IMR-90 (cell line): ENCODE data around the gene PLCH2. TPM values are rescaled to one million over a fixed set of nuclear protein-coding genes. Genes with fewer than 3 reads are reported as not detected.

Experiments
- ATAC-seq: fragments of 200-7000 bp; cut with Tn5 transposase; 2 replicates; pipeline ENCODE4 v1.9.1; 2020; ENCODE audit warnings: low read depth, mild to moderate bottlenecking, moderate library complexity
- BruUV-seq: library from RNA; stranded (reverse); fragments of 400-500 nt; replicated peaks from 2 replicates; lab custom pipeline; 2021; lab: Mats Ljungman, UMichigan
- CTCF ChIA-PET: fragments of 300-600 bp; formaldehyde crosslinking; extraction: SDS; loops from one replicate; lab custom pipeline; 2021; ENCODE audit warnings: antibody characterized with exemption; lab: Yijun Ruan, JAX
- POLR2A ChIA-PET: fragments of 300-600 bp; sonication (Branson Sonifier 250); formaldehyde crosslinking; loops from one replicate; lab custom pipeline; 2022; ENCODE audit warnings: antibody characterized with exemption; ENCODE audit not compliant: unreplicated experiment; lab: Charles Lee
- DNase-seq: peaks from one replicate; pipeline ENCODE4 v3.0.0; 2013
- H2AFZ ChIP-seq: replicated peaks from 2 replicates; pipeline ENCODE3; 2013; ENCODE audit warnings: low read length, mild to moderate bottlenecking; ENCODE audit not compliant: poor library complexity
- H2AK5ac ChIP-seq: 2 replicates; pipeline ENCODE4 v1.6.1; 2013; ENCODE audit warnings: low read depth, low read length, inconsistent platforms
- H2AK9ac ChIP-seq: replicated peaks from 2 replicates; pipeline ENCODE3; 2013; ENCODE audit warnings: mild to moderate bottlenecking, low read depth, low read length, moderate library complexity; ENCODE audit not compliant: poor library complexity
- H2BK120ac ChIP-seq: 2 replicates; pipeline ENCODE4 v1.6.1; 2013; ENCODE audit warnings: low read depth, low read length, inconsistent platforms
- H2BK15ac ChIP-seq: 3 replicates; pipeline ENCODE4 v1.6.1; 2013; ENCODE audit warnings: low read depth, low read length, inconsistent platforms
- H2BK20ac ChIP-seq: 2 replicates; pipeline ENCODE4 v1.6.1; 2013; ENCODE audit warnings: low read depth, mild to moderate bottlenecking, inconsistent platforms, low read length, moderate library complexity
- H2BK5ac ChIP-seq: 2 replicates; pipeline ENCODE4 v1.6.1; 2013; ENCODE audit warnings: mild to moderate bottlenecking, low read depth, low read length, inconsistent platforms; ENCODE audit not compliant: poor library complexity, severe bottlenecking
- H3K14ac ChIP-seq: replicated peaks from 2 replicates; pipeline ENCODE4 v1.6.1; 2013; ENCODE audit warnings: low read depth, low read length, inconsistent platforms
- H3K18ac ChIP-seq: 2 replicates; pipeline ENCODE4 v1.6.1; 2013; ENCODE audit warnings: low read depth, low read length, control low read depth
- H3K23ac ChIP-seq: 2 replicates; pipeline ENCODE4 v1.6.1; 2013; ENCODE audit warnings: low read depth, low read length, inconsistent platforms
- H3K27ac ChIP-seq: 2 replicates; pipeline ENCODE4 v1.5.1; 2013; ENCODE audit warnings: mild to moderate bottlenecking, control low read depth, low read length; ENCODE audit not compliant: insufficient read depth
- H3K27me3 ChIP-seq: 2 replicates; pipeline ENCODE4 v1.6.1; 2013; ENCODE audit warnings: low read length; ENCODE audit not compliant: control insufficient read depth, insufficient read depth
- H3K36me3 ChIP-seq: 2 replicates; pipeline ENCODE4 v1.6.1; 2013; ENCODE audit warnings: low read length, mixed read lengths; ENCODE audit not compliant: control insufficient read depth, insufficient read depth
- H3K4ac ChIP-seq: 2 replicates; pipeline ENCODE4 v1.6.1; 2013; ENCODE audit warnings: low read depth, low read length, inconsistent platforms
- H3K4me1 ChIP-seq: 2 replicates; pipeline ENCODE4 v1.6.1; 2013; ENCODE audit warnings: low read length, mixed read lengths; ENCODE audit not compliant: control insufficient read depth, insufficient read depth
- H3K4me2 ChIP-seq: 2 replicates; pipeline ENCODE4 v1.6.1; 2013; ENCODE audit warnings: low read depth, mild to moderate bottlenecking, control low read depth, low read length, moderate library complexity
- H3K4me3 ChIP-seq: 2 replicates; pipeline ENCODE4 v1.5.1; 2013; ENCODE audit warnings: low read depth, mild to moderate bottlenecking, control low read depth, low read length, moderate library complexity; ENCODE audit not compliant: insufficient read depth
- H3K56ac ChIP-seq: 2 replicates; pipeline ENCODE4 v1.6.1; 2013; ENCODE audit warnings: low read length, inconsistent platforms; ENCODE audit not compliant: insufficient read depth; ENCODE audit errors: extremely low read depth
- H3K79me1 ChIP-seq, 2 experiments: 2 replicates each; pipeline ENCODE4 v1.6.1; 2013; ENCODE audit warnings: low read length in 2 of 2, inconsistent platforms in 1 of 2, low read depth in 1 of 2
- H3K9ac ChIP-seq: 2 replicates; pipeline ENCODE4 v1.6.1; 2013; ENCODE audit warnings: low read depth, low read length, control low read depth
- H3K9me1 ChIP-seq: 2 replicates; pipeline ENCODE4 v1.6.1; 2013; ENCODE audit warnings: low read length, inconsistent platforms; ENCODE audit not compliant: insufficient read depth
- H3K9me3 ChIP-seq: 2 replicates; pipeline ENCODE4 v1.6.1; 2013; ENCODE audit warnings: low read length; ENCODE audit not compliant: control insufficient read depth, insufficient read depth
- H4K20me1 ChIP-seq: 2 replicates; pipeline ENCODE4 v1.6.1; 2013; ENCODE audit warnings: low read length, inconsistent platforms; ENCODE audit not compliant: insufficient read depth
- H4K5ac ChIP-seq: 2 replicates; pipeline ENCODE4 v1.6.1; 2013; ENCODE audit warnings: mild to moderate bottlenecking, low read depth, low read length, control low read depth
- H4K8ac ChIP-seq, 2 experiments: 2 replicates each; pipeline ENCODE4 v1.6.1; 2013; ENCODE audit warnings: low read depth in 2 of 2, low read length in 2 of 2, control low read depth in 1 of 2, inconsistent platforms in 1 of 2
- H4K91ac ChIP-seq: 2 replicates; pipeline ENCODE4 v1.6.1; 2013; ENCODE audit warnings: low read depth, low read length, inconsistent platforms; ENCODE audit not compliant: insufficient read depth
- MAZ ChIP-seq: IDR thresholded peaks from 2 replicates; pipeline ENCODE4 v1.6.1; 2012; ENCODE audit warnings: low read depth, mild to moderate bottlenecking, low read length, improper control_type of control experiment, moderate library complexity, borderline replicate concordance
- RAD21 ChIP-seq: IDR thresholded peaks from 2 replicates; pipeline ENCODE4 v1.6.1; 2012; ENCODE audit warnings: low read length, improper control_type of control experiment
- WGBS, 2 experiments: methylation state at CpG; one replicate each; pipeline versions ENCODE4 v1.1.5 to v1.1.7; 2013; ENCODE audit warnings: missing lambda C conversion rate in 2 of 2; ENCODE audit not compliant: insufficient read length in 1 of 2; ENCODE audit errors: extremely low coverage in 2 of 2; 5-methylcytosine and 5-hydroxymethylcytosine counted together
- dilution Hi-C: fragments of 300-500 bp; cut with HindIII; formaldehyde crosslinking; loops from one replicate; pipeline ENCODE4 v1.14.3; 2018; ENCODE audit warnings: low sequenced_read_pairs; ENCODE audit not compliant: unreplicated experiment
- in situ Hi-C: fragments of 300-500 bp; cut with MboI; formaldehyde crosslinking; loops from 3 replicates; pipeline ENCODE4 v1.14.3; 2019; ENCODE audit warnings: low sequenced_read_pairs, inconsistent platforms, mixed read lengths
- intact Hi-C: fragments of 100-400 bp; cut with micrococcal nuclease; formaldehyde crosslinking; loops from 2 replicates; pipeline ENCODE4 v1.10.0; 2022
- polyA plus RNA-seq, 3 experiments: library from polyadenylated mRNA; depleted of rRNA; stranded (reverse); fragments of >200 nt; gene quantifications; 2 replicates each; pipeline ENCODE4 v1.2.3, GENCODE V29; 2012; ENCODE audit warnings: low replicate concordance in 1 of 3
- total RNA-seq: library from RNA; depleted of rRNA; stranded (reverse); fragments of >200 nt; gene quantifications from 2 replicates; pipeline ENCODE4 v1.2.3, GENCODE V29; 2012

PLCH2 gene
- total and polyA plus RNA-seq, 2 of the 4 experiments (the other 2 are of a cell fraction): 0.18 to 1.9 TPM

DNA sequence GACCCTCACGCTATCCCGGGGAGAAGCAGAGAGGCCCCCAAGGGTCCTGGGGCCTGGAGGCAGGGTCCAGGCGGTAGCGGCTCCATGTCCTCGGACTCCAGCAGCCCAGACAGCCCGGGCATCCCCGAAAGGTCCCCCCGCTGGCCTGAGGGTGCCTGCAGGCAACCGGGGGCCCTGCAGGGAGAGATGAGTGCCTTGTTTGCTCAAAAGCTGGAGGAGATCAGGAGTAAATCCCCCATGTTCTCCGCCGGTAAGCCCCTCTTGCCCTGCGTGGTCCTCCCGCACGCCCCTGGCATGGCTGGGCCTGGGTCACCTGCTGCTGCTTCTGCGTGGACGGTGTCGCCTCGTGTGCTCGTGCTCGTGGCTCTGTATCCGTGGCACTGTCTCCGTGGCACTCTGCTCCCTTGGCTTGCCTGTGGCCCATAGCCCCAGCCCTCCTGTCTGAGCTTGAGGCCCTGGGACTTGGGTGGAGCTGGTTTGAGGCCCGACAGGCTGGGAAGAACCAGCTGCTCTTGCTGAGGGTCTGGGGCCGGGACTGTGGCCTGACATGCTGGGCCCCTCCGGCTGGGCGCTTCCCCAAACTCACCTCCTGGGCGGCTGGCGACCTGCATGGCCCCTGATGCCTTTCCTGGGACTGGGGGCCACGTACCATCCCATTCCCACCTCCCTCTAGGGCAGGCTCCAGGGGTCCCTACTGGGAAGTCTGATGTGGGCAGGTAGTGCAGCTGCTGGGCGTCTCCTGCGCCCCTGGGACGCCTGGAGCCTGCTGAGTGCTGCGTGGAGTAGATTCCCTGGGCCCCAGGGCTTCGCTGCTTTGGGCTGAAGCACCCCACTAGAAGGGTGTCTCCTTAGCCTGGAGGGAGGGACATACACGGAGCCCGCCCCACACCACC lies 26.8 kb downstream of the PLCH2 start:
- Histone ChIP-seq H3K4me1 (peaks cover 2% of the 10 kb centered on the region; the same call in 1 of the 2 replicates), H4K91ac (no peak overlapping the region), H3K9ac (no peak overlapping the region), H3K4ac (no peak overlapping the region), H2BK120ac (no peak overlapping the region), H2BK5ac (no peak overlapping the region), H4K8ac (no peak overlapping the region), H3K9me3 (no peaks in the 10 kb centered on the region), H3K9me1 (no peaks in the 10 kb centered on the region), H3K36me3 (peaks cover 2% of the 10 kb centered on the region; the same call in 1 of the 2 replicates), H3K27me3 (peaks cover 12% of the 10 kb centered on the region; the same call in 1 of the 2 replicates), H3K14ac (no peak overlapping the region), H2BK15ac (no peak overlapping the region), H4K20me1 (peaks cover 3% of the 10 kb centered on the region; the same call in 1 of the 2 replicates), H3K4me2 (no peak overlapping the region), H2AK5ac (no peak overlapping the region), H3K79me1 (no peaks in the 10 kb centered on the region), H3K18ac (no peak overlapping the region), H2AK9ac (peak overlapping the region; percentile 29), H3K27ac (no peak overlapping the region), H2BK20ac (no peak overlapping the region), H3K4me3 (no peak overlapping the region), H2AFZ (peak overlapping the region; percentile 43), H4K5ac (no peak overlapping the region), H3K23ac (no peak overlapping the region), H3K56ac (no peak overlapping the region)
- dilution Hi-C loops: no loop called here
- no TSS peak for BruUV-seq
- ChIA-PET POLR2A (no interaction called here), CTCF (no interaction called here)
- in situ Hi-C loops: no loop called here
- intact Hi-C loops: no loop called here
- no peak for ATAC-seq
- 76% methylated on average over 21 of the region's 36 CpGs; no CpG with 5 or more reads in 1 of the 2 experiments for WGBS, 2 experiments
- TF ChIP-seq MAZ (no peak), RAD21 (no peak)
- no peak for DNase-seq
